GM19023 (cell line): ENCODE results near the gene COL21A1.

Source experiments
- ATAC-seq: cut with Tn5 transposase; IDR thresholded peaks from one replicate; pipeline ENCODE4 v1.9.1; 2021; ENCODE audit warnings: mild to moderate bottlenecking, moderate library complexity; ENCODE audit not compliant: unreplicated experiment

COL21A1 gene

DNA sequence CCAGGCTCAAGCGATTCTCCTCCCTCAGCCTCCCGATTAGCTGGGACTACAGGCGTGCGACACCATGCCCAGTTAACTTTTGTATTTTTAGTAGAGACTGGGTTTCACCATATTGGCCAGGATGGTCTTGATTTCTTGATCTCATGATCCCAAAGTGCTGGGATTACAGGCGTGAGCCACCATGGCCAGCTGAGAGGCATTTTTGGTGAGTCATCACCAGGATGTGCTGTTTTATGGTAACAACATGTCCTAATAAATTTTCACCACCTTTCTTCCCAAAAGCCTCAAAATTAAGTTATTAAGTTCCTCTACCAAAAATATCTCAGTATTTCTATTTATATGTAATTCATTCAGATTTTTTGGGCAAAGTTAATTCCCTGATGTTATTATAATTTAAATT is 53.5 kb downstream of the COL21A1 start:
- no peak for ATAC-seq

DNA sequence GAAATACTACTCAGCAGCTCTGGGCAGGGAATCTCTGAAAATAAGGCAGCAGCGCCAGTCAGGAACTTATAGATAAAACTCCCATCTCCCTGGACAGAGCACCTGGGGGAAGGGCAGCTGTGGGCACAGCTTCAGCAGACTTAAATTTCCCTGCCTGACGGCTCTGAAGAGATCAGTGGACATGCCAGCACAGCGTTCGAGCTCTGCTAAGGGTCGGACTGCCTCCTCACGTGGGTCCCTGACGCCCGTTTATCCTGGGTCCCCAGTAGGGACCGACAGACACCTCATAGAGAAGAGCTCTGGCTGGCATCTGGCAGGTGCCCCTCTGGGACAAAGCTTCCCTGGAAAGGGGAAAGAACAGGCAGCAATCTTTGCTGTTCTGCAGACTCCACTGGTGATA is 59.0 kb downstream of the COL21A1 start:
- no peak for ATAC-seq

DNA sequence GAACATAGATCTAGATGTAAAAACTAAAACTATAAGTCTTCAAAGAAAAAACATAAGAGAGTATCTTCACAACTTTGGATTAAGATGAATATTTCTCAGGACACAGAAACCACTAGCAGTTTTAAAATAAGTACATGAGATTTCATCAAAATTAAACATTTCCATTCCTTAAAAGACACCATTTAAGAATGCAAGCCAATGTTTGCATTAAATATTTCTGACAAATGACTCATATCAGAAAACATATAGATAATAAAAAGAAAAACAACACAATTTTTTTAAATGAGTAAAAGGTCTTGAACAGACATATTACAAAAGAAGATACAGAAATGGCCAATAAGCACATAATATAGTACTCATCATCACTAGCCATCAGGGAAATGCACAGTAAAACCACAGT is 59.7 kb downstream of the COL21A1 start:
- no peak for ATAC-seq

DNA sequence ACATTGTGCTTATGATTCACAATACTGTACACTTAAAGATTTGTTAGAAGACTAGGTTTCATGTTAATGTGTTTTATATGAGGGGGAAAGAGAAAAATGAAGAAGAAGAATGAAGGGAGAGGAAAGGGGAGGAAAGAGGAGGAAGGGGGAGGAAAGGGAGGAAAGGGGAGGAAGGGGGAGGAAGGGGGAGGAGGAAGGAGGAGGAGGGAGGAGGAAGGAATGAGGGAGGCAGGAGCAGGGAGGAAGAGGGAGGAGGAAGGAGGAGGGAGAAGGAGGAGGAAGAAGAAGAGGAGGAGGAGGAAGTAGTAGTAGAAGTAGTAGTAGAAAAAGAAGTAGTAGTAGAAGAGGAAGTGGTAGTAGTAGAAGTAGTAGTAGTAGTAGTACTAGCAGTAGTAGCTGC is 70.6 kb downstream of the COL21A1 start:
- no peak for ATAC-seq

DNA sequence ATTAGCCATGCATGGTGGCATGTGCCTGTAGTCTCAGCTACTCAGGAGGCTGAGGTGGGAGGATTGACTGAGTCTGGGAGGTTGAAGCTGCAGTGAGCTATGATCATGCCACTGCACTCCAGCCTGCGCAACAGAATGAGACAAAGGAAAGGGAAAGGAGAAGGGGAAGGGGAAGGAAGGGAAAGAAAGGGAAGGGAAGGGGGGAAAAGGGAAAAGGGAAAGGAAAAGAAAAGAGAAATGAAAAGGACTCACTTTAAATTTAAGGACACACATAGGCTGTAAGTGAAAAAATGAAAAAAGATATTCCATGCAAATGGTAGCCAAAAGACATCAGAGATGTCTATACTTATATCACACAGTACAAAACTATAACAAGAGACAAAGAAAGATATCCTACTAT is 74.2 kb downstream of the COL21A1 start:
- ATAC-seq: no peak

DNA sequence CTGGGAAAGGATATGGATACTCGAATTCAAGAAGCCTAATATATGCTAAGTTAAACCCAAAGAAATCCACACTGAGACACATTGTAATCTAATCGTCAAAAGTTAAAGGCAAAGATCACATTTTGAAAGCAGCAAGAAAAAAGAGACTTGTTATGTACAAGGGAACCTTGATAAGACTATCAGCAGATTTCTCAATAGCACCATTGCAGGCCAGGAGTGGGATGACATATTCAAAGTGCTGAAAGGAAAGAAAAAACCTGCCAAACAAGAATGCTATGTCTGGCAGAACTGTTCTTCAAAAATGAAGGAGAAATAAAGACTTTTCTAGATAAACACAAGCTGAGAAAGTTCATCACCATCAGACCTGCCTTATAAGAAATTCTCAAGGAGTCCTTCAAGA is 75.2 kb downstream of the COL21A1 start:
- ATAC-seq: no peak

DNA sequence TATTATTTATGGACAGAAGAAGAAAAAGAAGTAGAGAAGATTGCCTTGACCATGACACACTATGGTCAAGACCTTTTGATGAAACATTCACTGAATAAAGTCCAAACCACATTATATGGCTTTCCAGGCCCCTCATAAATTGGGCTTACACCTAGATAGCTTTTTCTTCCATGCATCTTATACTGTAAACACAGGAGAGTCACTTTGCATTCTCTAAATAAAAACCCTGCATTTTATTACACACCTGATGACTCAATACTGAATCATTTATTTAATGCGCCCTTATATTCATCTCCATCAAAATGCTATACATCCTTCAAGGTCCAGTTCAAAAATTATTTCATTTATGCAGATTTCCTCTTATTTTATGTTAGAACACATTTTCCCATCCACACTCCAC is 78.0 kb downstream of the COL21A1 start:
- ATAC-seq: no peak

DNA sequence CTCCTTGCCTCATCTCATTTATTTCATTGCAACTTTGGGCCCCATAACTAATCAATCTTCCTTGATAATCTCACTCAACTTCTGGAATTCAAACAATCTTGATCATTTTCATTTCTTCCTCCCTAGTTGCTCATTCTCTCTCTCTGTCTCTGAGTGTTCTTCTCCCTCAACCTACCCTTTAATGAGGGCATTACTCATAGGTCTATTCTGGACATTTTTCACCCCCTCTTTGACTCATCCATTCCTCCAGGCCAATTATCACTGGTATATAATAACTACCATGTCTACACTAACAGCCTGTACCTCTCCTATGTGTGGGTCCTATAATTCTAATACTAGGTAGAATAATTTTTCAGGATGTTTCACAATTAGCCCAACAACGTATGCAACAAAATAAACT is 78.8 kb downstream of the COL21A1 start:
- ATAC-seq: no peak

DNA sequence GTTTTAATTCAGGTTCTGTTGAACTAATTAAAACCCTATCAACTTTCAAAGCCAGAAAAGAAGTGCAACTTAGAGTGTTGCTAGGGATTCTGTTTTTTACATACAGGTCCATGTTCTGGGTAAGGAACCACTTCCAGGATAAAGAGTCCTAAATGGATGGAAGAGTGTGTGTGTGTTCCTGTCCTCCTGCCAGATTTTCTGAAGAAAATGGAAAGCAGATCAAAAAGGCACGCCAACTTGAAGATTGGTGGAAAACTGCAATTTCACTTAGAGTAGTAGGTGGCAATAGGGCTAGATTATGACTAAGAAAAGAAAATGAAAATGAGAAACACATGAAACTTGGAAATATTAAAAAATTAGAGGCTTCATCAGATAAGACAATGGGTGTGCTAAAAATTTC is 85.3 kb downstream of the COL21A1 start:
- ATAC-seq: no peak

DNA sequence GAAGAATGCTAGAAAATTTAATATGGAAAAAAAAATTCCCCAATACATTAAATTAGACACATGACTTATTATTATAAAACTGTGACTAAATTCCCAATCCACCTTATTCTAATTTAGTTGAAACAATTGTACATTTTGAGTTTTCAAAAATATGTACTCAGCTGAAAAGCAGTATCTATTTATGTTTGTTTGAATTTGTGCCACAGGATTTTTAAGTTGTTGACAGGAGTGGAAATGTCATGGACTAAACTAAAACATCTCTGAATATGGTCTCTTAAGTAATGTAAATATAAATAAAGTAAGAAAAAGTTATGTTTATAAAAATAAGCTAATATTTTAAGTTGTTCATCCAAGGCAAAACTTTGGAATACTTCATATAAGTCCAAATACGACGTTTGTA is 86.9 kb downstream of the COL21A1 start:
- ATAC-seq: no peak

DNA sequence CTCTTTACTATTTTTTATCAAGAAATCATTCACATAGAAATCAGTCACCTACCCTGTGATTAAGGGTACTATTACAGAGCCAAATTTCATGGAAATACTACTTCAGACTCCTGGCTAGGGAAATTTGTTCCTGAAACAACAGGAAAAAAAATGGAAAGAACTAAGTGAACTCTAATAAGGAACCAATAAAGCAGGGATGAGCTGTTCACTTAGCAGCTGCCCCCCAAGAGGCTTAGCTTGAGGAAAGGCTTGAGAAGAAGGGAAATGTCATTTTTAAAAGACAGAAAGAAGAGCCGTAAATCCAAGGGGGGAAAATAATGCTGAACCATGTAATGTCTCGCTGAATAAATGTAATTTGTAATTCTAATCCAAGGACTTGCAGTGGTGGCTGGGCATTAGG is 88.8 kb downstream of the COL21A1 start:
- no peak for ATAC-seq

DNA sequence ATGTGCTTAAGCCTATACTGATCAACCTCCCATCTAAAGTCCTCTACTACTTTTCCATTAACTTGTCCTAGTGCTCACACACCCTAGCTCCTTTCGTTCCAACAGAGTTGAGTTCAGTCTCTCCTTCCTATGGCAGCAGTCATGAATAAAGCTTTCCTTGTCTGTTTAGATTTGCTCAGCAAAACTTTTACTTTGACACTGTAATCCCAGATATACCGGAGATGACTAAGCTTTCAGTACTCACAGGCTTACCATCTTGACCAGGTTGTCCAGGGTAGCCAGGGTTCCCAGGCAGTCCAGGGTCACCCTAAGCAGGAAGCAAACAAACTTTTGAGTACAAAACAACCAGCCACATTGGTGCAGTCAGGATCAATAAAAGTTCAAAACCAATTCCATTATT is 90.7 kb downstream of the COL21A1 start:
- ATAC-seq: no peak

DNA sequence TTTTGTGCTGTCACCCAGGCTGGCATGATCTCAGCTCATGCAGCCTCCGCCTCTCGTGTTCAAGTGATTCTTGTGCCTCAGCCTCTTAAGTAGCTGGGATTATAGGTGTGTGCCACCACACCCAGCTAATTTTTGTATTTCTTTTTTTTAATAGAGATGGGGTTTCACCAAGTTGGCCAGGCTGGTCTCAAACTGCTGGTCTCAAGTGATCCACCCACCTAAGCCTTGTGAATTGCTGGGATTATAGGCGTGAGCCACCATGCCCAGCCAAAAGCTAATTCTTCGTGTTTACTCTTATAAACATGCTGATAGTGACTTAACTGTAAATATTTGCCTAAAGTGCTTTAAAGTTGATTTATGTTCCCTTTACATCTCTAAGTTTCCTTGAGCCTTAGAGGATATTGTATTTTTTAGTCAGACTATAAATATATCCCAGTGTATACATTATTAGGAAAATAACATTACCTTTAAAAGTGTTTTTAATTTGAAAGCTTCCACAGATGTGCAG is 91.7 kb downstream of the COL21A1 start:
- ATAC-seq: no peak

DNA sequence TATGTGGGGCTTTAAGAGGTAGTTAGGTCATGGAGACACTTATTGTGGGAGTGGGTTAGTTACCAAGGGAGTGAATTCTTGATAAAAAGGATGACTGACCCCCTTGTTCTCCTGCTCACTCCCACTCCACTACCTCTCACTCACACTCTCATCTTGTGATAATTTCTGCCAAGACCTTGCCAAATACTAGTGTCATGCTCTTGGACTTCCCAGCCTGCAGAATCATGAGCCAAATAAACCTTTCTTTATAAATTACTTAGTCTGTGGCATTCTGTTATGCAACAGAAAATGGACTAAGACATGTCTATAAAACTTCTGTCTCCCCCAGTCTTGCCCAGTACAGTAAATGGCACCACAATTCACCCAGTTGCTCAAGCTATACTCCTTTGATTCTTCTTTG is 93.3 kb downstream of the COL21A1 start:
- ATAC-seq: no peak

DNA sequence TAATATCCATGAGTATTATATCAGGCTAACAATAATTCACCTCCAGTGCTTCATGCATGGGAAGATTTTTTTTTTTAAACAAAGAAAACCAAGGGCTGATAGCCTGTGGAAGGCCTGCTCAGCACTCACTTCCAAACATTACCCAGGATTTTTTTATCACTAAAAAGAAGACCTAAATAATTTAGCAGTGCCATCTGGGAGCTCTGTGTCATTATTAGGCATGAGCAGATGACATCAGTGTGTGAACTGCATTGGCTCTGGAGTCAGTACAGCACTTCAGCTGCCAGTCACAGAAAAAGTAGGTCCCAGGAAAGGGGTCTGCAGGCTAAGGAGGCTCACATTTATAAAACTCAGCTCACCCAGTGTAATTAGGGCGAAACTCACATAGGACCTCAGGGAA is 94.8 kb downstream of the COL21A1 start:
- no peak for ATAC-seq

DNA sequence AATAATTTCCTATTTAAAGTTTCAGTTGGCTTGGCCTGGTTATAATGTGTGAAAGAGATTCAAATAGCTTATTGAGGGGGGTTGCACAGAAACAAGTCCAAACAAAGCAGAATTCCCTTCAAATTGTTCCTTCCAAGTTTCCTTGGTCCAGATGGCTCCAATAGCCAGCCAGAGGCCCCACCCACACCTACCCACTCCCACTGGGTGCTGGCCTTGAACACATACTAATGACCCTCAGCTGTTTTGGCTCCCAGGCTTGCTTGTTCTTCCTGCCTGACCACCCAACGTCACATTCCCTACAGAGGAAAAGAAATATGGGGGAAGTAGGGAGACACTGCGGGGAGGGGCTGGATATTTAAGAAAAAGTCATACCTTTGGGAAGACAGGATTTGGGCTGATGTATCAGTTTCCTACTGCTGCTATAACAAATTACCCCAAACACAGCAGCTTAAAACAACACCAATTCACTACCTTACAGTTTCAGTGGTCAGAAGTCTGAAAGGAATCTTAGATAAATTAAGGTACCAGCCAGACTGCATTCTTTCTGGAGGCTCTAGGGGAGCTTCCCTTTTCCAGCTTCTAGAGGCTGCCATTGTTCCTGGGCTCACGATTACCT is 95.7 kb downstream of the COL21A1 start:
- no peak for ATAC-seq

DNA sequence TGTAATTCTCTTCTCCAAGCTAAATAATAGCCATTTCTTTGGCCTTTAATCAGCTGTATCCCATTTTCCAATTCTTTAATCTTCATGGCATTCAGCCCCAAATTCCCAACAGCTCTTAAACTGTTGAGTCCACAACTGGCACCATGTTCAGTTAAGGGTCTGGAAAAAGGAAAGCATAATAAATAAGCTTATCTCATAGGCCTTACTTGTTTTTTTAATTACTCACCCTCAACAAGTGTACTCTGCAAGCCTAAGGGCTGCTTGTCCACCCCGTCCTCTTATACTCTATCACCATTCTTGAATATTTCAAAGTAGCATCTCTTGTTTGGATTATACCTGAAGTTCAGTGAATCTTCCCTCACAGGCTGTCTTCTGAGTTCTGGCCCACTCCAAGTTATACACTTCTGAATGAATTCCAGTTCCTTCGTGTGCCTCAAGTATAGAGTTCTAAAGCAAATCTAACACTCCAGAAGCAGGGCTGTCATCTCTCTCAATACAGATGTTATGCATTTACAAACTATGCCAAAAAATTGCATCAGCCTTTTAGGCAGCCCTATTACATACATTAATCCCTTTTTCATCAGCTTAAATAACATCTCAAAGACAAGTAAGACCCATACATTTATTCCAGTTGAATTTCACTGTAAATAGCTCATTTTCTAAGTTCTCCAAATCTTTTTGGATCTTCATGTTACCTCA is 98.7 kb downstream of the COL21A1 start:
- ATAC-seq: no peak

DNA sequence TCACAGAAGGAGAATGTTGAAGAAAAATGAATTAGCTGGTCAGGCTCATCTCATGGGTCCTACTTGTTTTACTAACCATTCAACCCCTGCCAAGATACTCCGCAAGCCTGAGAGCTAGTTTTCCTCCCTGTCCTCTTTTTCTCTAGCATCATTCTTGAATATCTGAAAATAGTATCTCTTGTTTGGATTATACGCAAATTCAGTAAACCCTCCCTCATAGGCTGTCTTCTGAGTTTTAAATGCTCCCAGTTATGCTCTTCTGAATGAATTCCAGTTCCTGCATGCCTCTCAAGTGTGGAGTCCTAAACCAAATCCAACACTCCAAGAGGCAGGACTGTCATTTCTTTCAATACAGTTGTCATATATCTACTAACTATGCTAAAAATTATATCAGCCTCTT is 99.6 kb downstream of the COL21A1 start:
- no peak for ATAC-seq

DNA sequence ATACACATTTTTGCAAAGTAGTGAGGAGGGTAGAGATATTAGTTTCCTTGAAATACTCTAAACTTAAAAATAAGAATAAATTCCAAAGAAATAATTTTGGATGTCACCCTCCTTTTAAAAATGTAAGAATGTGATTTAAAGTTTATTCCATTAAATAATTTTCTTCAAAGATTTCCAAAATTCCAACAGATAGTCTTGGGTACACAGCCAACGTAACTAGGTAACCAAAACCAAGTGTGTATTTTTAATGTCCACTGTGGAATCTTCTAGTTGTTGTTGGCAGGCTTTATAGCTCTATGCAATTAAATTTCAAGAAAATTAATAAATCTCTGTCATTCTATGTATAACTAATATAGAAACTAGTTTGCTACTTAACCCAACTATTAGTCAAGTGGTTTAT is 101.3 kb downstream of the COL21A1 start:
- no peak for ATAC-seq

DNA sequence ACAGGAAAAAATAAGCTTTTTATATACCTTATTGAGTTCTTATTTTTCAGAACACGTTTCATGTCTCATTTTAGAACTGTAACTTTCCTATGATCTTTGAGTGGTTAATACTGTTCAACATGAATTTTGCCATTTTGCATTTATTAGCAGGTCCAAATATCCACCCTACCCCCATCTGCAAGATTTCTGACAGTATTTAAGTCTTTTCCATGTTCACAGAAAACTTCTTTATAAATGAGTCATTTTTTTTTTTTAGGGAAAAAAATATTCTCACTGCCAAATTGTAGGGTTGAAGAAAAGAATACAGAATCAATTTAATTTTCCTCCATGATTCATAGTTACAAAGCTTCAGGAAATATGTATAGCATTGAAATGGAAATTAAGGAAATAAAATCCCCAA is 101.8 kb downstream of the COL21A1 start:
- ATAC-seq: no peak

DNA sequence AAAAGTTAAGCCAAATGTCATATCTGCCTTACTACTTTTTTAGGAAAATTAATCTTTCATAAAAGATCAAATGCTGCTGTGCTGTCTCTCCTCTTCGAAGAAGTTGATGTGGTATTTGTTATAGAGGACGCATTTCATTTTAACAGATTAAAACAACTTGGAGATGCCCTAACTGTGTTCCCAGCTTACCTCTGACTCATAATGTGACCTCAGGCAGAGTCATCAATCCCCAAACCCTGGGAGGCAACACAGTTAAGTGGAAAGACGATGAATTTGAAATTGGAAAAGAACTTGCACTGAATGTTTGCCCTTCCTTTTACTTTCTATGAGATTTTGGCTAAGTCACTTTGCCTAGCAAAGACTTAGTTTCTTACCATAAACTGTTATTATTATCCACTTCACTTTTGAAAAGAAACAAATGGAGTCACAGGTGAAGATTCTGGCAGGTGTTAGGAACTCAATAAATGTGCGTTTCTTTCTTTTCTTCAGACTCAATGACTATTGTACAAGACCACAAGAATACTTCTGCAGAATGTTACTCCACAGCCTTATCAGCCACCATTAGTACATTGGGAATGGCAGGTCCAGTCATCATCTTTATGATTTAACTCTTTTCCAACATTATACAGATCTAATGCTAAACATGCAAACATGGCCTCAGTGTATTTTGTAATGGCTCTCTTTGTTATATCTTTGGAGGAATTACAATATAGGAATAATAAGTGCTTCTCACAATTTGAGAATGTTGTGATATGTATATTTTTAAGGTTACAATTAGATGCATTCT is 102.6 kb downstream of the COL21A1 start:
- no peak for ATAC-seq

DNA sequence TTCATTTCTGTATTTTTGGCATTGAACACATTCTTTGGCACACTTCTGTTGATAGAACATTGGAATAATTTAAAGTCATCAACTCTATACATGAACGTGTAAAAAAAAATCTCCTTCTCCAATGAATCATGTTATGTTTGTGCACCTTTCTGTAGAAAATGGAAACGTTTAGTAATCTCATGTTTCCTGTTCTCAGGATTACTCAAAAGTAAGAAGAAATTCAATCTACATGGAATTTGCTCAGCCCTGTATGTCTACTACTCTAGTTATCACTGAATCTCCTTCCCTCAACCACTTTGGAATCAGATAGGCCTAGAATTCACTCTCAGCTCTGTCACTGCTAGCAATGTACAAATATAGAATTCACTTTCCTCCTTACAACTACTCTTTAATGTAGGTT is 103.6 kb downstream of the COL21A1 start:
- no peak for ATAC-seq
